KMS-11 (cell line): ENCODE results near the gene SPAG5.

ENCODE experiments used
- H2AFZ ChIP-seq: fragments of 200-600 bp; sonication (generic); 2 replicates; pipeline ENCODE4 v1.6.1; 2016; ENCODE audit warnings: antibody characterized with exemption, mixed run types, low read depth
- H3K27ac ChIP-seq: fragments of 200-600 bp; sonication (generic); 2 replicates; pipeline ENCODE4 v1.6.1; 2016; ENCODE audit warnings: mild to moderate bottlenecking, mixed run types
- H3K27me3 ChIP-seq: fragments of 200-600 bp; sonication (generic); 2 replicates; pipeline ENCODE4 v1.6.1; 2017; ENCODE audit warnings: mild to moderate bottlenecking, low read depth, mixed run types, moderate library complexity; ENCODE audit not compliant: insufficient read depth
- H3K36me3 ChIP-seq: fragments of 200-600 bp; sonication (generic); 2 replicates; pipeline ENCODE4 v1.6.1; 2017; ENCODE audit warnings: mild to moderate bottlenecking, mixed run types; ENCODE audit not compliant: insufficient read depth
- H3K4me1 ChIP-seq: fragments of 200-600 bp; sonication (generic); 2 replicates; pipeline ENCODE4 v1.6.1; 2016; ENCODE audit warnings: mild to moderate bottlenecking, low read depth, mixed run types; ENCODE audit not compliant: poor library complexity, severe bottlenecking
- H3K4me2 ChIP-seq: fragments of 200-600 bp; sonication (generic); 2 replicates; pipeline ENCODE4 v1.7.0; 2016; ENCODE audit warnings: mild to moderate bottlenecking, mixed run types
- H3K4me3 ChIP-seq: fragments of 200-600 bp; sonication (generic); IDR thresholded peaks from 2 replicates; pipeline ENCODE4 v1.6.1; 2017; ENCODE audit warnings: low read depth, low read length, mixed read lengths; ENCODE audit not compliant: insufficient read depth
- H3K79me2 ChIP-seq: fragments of 200-600 bp; sonication (generic); 2 replicates; pipeline ENCODE4 v1.6.1; 2016; ENCODE audit warnings: low read depth, mixed run types; ENCODE audit not compliant: insufficient read depth
- H3K9ac ChIP-seq: fragments of 200-600 bp; sonication (generic); 2 replicates; pipeline ENCODE4 v1.6.1; 2016; ENCODE audit warnings: mild to moderate bottlenecking, mixed run types
- H4K20me1 ChIP-seq: fragments of 200-600 bp; sonication (generic); 2 replicates; pipeline ENCODE4 v1.6.1; 2016; ENCODE audit warnings: mild to moderate bottlenecking, mixed run types; ENCODE audit not compliant: insufficient read depth
- CTCF ChIP-seq: fragments of 200-600 bp; sonication (generic); conservative IDR thresholded peaks from 2 replicates; pipeline ENCODE4 v1.6.1; 2017; ENCODE audit warnings: low read depth, mild to moderate bottlenecking, antibody characterized with exemption, low read length, moderate library complexity, mixed read lengths

Gene SPAG5

GRCh38 chr17:28626818-28627217 is 28.0 kb upstream of the SPAG5 start:
- H3K4me1 ChIP-seq: no peaks in the 10 kb centered on the region
- H2AFZ ChIP-seq: no peak overlapping the region
- H3K4me2 ChIP-seq: no peak overlapping the region
- no peak for TF ChIP-seq CTCF
- no peaks in the 10 kb centered on the region for H3K27me3 ChIP-seq
- H3K79me2 ChIP-seq: no peaks in the 10 kb centered on the region
- H3K27ac ChIP-seq: no peak overlapping the region
- no peak overlapping the region for H3K4me3 ChIP-seq
- peaks cover 9% of the 10 kb centered on the region; the same call in 1 of the 2 replicates for H3K36me3 ChIP-seq
- H4K20me1 ChIP-seq: no peaks in the 10 kb centered on the region
- no peak overlapping the region for H3K9ac ChIP-seq

DNA sequence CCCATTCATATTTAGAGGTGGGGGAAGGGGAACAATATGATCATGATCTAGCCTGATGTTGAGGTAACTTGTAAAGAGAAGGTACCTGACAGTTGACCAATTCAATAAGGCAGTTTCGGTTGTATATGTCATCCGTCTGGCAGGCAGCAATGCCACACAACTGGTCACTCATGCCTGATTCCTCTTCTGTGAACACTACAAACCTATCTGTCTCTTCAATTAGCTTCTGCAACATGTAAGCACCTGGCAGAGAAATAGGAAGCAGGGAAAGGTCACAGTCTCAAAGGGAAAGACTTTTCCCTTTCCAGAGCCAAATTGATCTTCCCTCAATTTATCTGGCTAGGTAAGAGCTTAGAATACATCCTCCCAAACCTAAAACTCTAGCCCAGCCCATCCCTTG is 25.3 kb upstream of the SPAG5 start:
- Histone ChIP-seq H3K4me1 (no peaks in the 10 kb centered on the region), H3K79me2 (no peaks in the 10 kb centered on the region), H3K4me3 (no peak overlapping the region), H3K27me3 (no peaks in the 10 kb centered on the region), H4K20me1 (no peaks in the 10 kb centered on the region), H3K27ac (no peak overlapping the region), H2AFZ (no peak overlapping the region), H3K9ac (no peak overlapping the region), H3K36me3 (peaks cover 9% of the 10 kb centered on the region; the same call in 1 of the 2 replicates), H3K4me2 (no peak overlapping the region)
- no peak for TF ChIP-seq CTCF

DNA sequence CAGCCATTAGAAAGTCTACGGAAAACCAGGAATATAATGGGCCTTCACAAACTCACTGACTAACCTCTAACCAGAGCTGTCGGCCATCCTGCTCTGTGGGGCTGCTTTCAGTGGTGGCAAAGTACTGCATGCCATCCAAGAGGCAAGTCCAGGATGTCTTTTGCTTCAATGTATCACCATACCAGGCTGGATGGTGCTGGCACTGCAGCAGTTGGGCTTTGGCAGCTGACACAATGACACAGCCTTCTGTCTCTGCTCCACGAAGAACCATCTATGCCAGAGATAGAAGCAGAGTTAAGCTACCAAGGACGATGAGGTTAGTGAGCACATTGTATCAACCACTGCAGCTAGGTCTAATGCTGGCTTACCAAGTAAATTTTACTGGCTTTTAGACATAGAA is 24.9 kb upstream of the SPAG5 start:
- H3K4me3 ChIP-seq: no peak overlapping the region
- H3K27me3 ChIP-seq: no peaks in the 10 kb centered on the region
- peaks cover 10% of the 10 kb centered on the region; the same call in 1 of the 2 replicates for H3K36me3 ChIP-seq
- H2AFZ ChIP-seq: no peak overlapping the region
- no peak for TF ChIP-seq CTCF
- no peak overlapping the region for H3K4me2 ChIP-seq
- no peak overlapping the region for H3K9ac ChIP-seq
- H3K27ac ChIP-seq: no peak overlapping the region
- no peaks in the 10 kb centered on the region for H3K79me2 ChIP-seq
- H4K20me1 ChIP-seq: no peaks in the 10 kb centered on the region
- H3K4me1 ChIP-seq: no peaks in the 10 kb centered on the region

GRCh38 chr17:28622186-28622585 is 23.4 kb upstream of the SPAG5 start:
- H3K36me3 ChIP-seq: peaks cover 15% of the 10 kb centered on the region; the same call in 1 of the 2 replicates
- H3K4me1 ChIP-seq: no peaks in the 10 kb centered on the region
- no peak overlapping the region for H3K9ac ChIP-seq
- no peak for TF ChIP-seq CTCF
- no peak overlapping the region for H2AFZ ChIP-seq
- no peaks in the 10 kb centered on the region for H3K27me3 ChIP-seq
- H4K20me1 ChIP-seq: no peaks in the 10 kb centered on the region
- H3K4me3 ChIP-seq: no peak overlapping the region
- H3K27ac ChIP-seq: no peak overlapping the region
- H3K4me2 ChIP-seq: no peak overlapping the region
- no peaks in the 10 kb centered on the region for H3K79me2 ChIP-seq
